NOMO-1 (cell line): Measurements from ENCODE around the gene IRF2BPL.

Source experiments
- DNase-seq, 2 experiments: peaks; one replicate each; lab custom pipeline; 2025; ENCODE audit not compliant: unreplicated experiment in 2 of 2; lab: John Stamatoyannopoulos, UW

The IRF2BPL gene

GRCh38 chr14:77028384-77029231 lies at the start of gene IRF2BPL:
Gene IRF2BPL (minus strand): TSS chr14:77028708. CDS start chr14:77027792, 916 bp downstream.
- DNase-seq: peak; percentile 96 to 98

- DNase-seq: no peak
Observed at GRCh38 chr14:77077040-77077439, 48.5 kb upstream of the IRF2BPL start.

- DNase-seq: no peak
Observed at GRCh38 chr14:77076113-77076631, 47.7 kb upstream of the IRF2BPL start.

GRCh38 chr14:77074969-77075368 lies 46.5 kb upstream of the IRF2BPL start:
- DNase-seq: no peak

GRCh38 chr14:77071938-77072388 lies 43.5 kb upstream of the IRF2BPL start:
- DNase-seq: no peak

GRCh38 chr14:77069551-77069950 lies 41.0 kb upstream of the IRF2BPL start:
- no peak for DNase-seq

GRCh38 chr14:77068517-77069200 lies 40.2 kb upstream of the IRF2BPL start:
- DNase-seq: no peak

GRCh38 chr14:77067632-77068516 lies 39.4 kb upstream of the IRF2BPL start:
- DNase-seq: peak; percentile 25 to 32

- no peak for DNase-seq
Observed at GRCh38 chr14:77066578-77067172, 38.2 kb upstream of the IRF2BPL start.

GRCh38 chr14:77065851-77066577 lies 37.5 kb upstream of the IRF2BPL start:
- peak; percentile 20 to 46 for DNase-seq

- DNase-seq: no peak
Observed at GRCh38 chr14:77064521-77065178, 36.1 kb upstream of the IRF2BPL start.

GRCh38 chr14:77063571-77064171 lies 35.2 kb upstream of the IRF2BPL start:
- DNase-seq: no peak

- DNase-seq: no peak
Observed at GRCh38 chr14:77062261-77062660, 33.8 kb upstream of the IRF2BPL start.

- DNase-seq: no peak
Observed at GRCh38 chr14:77061630-77062257, 33.2 kb upstream of the IRF2BPL start.

- no peak for DNase-seq
Observed at GRCh38 chr14:77059276-77059915, 30.9 kb upstream of the IRF2BPL start.

GRCh38 chr14:77058785-77059184 lies 30.3 kb upstream of the IRF2BPL start:
- DNase-seq: no peak

- no peak for DNase-seq
Observed at GRCh38 chr14:77058117-77058516, 29.6 kb upstream of the IRF2BPL start.

GRCh38 chr14:77055981-77056380 lies 27.5 kb upstream of the IRF2BPL start:
- no peak for DNase-seq
